HuH-7 (cell line): Measurements from ENCODE around the gene ZSWIM5.
A peak's percentile ranks its signal among the peaks of the same experiment; 100 is the strongest.
"Not testable (repeated sequence)": the region's sequence is repeated elsewhere in the genome, so short reads cannot be mapped to it uniquely, and the experiment has no call there.

Experiments used
- DNase-seq: peaks from one replicate; pipeline ENCODE4 v3.0.0; 2011; ENCODE audit warnings: low spot score

Gene ZSWIM5

GRCh38 chr1:45200906-45201500, 5.4 kb downstream of the ZSWIM5 start:
- no peak for DNase-seq

- DNase-seq: no peak
Observed at GRCh38 chr1:45200435-45200834, 6.0 kb downstream of the ZSWIM5 start.

- DNase-seq: no peak
Observed at GRCh38 chr1:45198185-45198584, 8.2 kb downstream of the ZSWIM5 start.

- DNase-seq: no peak
Observed at GRCh38 chr1:45196863-45197262, 9.5 kb downstream of the ZSWIM5 start.

GRCh38 chr1:45191418-45191783, 15.0 kb downstream of the ZSWIM5 start:
- DNase-seq: no peak

- no peak for DNase-seq
Observed at GRCh38 chr1:45187725-45188124, 18.7 kb downstream of the ZSWIM5 start.

GRCh38 chr1:45179918-45180519, 26.4 kb downstream of the ZSWIM5 start:
- DNase-seq: not testable (repeated sequence)

GRCh38 chr1:45177452-45177851, 29.0 kb downstream of the ZSWIM5 start:
- no peak for DNase-seq

GRCh38 chr1:45172764-45173163, 33.6 kb downstream of the ZSWIM5 start:
- no peak for DNase-seq

GRCh38 chr1:45172005-45172404, 34.4 kb downstream of the ZSWIM5 start:
- DNase-seq: peak; percentile 45

- no peak for DNase-seq
Observed at GRCh38 chr1:45171575-45171974, 34.8 kb downstream of the ZSWIM5 start.

- no peak for DNase-seq
Observed at GRCh38 chr1:45170151-45170742, 36.2 kb downstream of the ZSWIM5 start.

- DNase-seq: not testable (repeated sequence)
Observed at GRCh38 chr1:45167947-45168346, 38.5 kb downstream of the ZSWIM5 start.

GRCh38 chr1:45164307-45164706, 42.1 kb downstream of the ZSWIM5 start:
- DNase-seq: not testable (repeated sequence)

- DNase-seq: not testable (repeated sequence)
Observed at GRCh38 chr1:45163111-45163510, 43.3 kb downstream of the ZSWIM5 start.

GRCh38 chr1:45162041-45163035, 44.1 kb downstream of the ZSWIM5 start:
- not testable (repeated sequence) for DNase-seq

- DNase-seq: no peak
Observed at GRCh38 chr1:45155957-45156356, 50.4 kb downstream of the ZSWIM5 start.

GRCh38 chr1:45155423-45155822, 51.0 kb downstream of the ZSWIM5 start:
- DNase-seq: no peak

GRCh38 chr1:45152126-45152525, 54.3 kb downstream of the ZSWIM5 start:
- no peak for DNase-seq

GRCh38 chr1:45148209-45148825, 58.1 kb downstream of the ZSWIM5 start:
- no peak for DNase-seq

- DNase-seq: no peak
Observed at GRCh38 chr1:45146833-45147232, 59.6 kb downstream of the ZSWIM5 start.
